IMR-90 (cell line): Measurements from ENCODE around the gene SPART. TPM values are rescaled to one million over a fixed set of nuclear protein-coding genes. Genes with fewer than 3 reads are reported as not detected.

ENCODE experiments used
- ATAC-seq: fragments of 200-7000 bp; cut with Tn5 transposase; 2 replicates; pipeline ENCODE4 v1.9.1; 2020; ENCODE audit warnings: low read depth, mild to moderate bottlenecking, moderate library complexity
- BruUV-seq: library from RNA; stranded (reverse); fragments of 400-500 nt; replicated peaks from 2 replicates; lab custom pipeline; 2021; lab: Mats Ljungman, UMichigan
- CTCF ChIA-PET: fragments of 300-600 bp; formaldehyde crosslinking; extraction: SDS; loops from one replicate; lab custom pipeline; 2021; ENCODE audit warnings: antibody characterized with exemption; lab: Yijun Ruan, JAX
- POLR2A ChIA-PET: fragments of 300-600 bp; sonication (Branson Sonifier 250); formaldehyde crosslinking; loops from one replicate; lab custom pipeline; 2022; ENCODE audit warnings: antibody characterized with exemption; ENCODE audit not compliant: unreplicated experiment; lab: Charles Lee
- DNase-seq: peaks from one replicate; pipeline ENCODE4 v3.0.0; 2013
- H2AFZ ChIP-seq: replicated peaks from 2 replicates; pipeline ENCODE3; 2013; ENCODE audit warnings: low read length, mild to moderate bottlenecking; ENCODE audit not compliant: poor library complexity
- H2AK5ac ChIP-seq: 2 replicates; pipeline ENCODE4 v1.6.1; 2013; ENCODE audit warnings: low read depth, low read length, inconsistent platforms
- H2AK9ac ChIP-seq: replicated peaks from 2 replicates; pipeline ENCODE3; 2013; ENCODE audit warnings: mild to moderate bottlenecking, low read depth, low read length, moderate library complexity; ENCODE audit not compliant: poor library complexity
- H2BK120ac ChIP-seq: 2 replicates; pipeline ENCODE4 v1.6.1; 2013; ENCODE audit warnings: low read depth, low read length, inconsistent platforms
- H2BK15ac ChIP-seq: 3 replicates; pipeline ENCODE4 v1.6.1; 2013; ENCODE audit warnings: low read depth, low read length, inconsistent platforms
- H2BK20ac ChIP-seq: 2 replicates; pipeline ENCODE4 v1.6.1; 2013; ENCODE audit warnings: low read depth, mild to moderate bottlenecking, inconsistent platforms, low read length, moderate library complexity
- H2BK5ac ChIP-seq: 2 replicates; pipeline ENCODE4 v1.6.1; 2013; ENCODE audit warnings: mild to moderate bottlenecking, low read depth, low read length, inconsistent platforms; ENCODE audit not compliant: poor library complexity, severe bottlenecking
- H3K14ac ChIP-seq: replicated peaks from 2 replicates; pipeline ENCODE4 v1.6.1; 2013; ENCODE audit warnings: low read depth, low read length, inconsistent platforms
- H3K18ac ChIP-seq: 2 replicates; pipeline ENCODE4 v1.6.1; 2013; ENCODE audit warnings: low read depth, low read length, control low read depth
- H3K23ac ChIP-seq: 2 replicates; pipeline ENCODE4 v1.6.1; 2013; ENCODE audit warnings: low read depth, low read length, inconsistent platforms
- H3K27ac ChIP-seq: 2 replicates; pipeline ENCODE4 v1.5.1; 2013; ENCODE audit warnings: mild to moderate bottlenecking, control low read depth, low read length; ENCODE audit not compliant: insufficient read depth
- H3K27me3 ChIP-seq: 2 replicates; pipeline ENCODE4 v1.6.1; 2013; ENCODE audit warnings: low read length; ENCODE audit not compliant: control insufficient read depth, insufficient read depth
- H3K36me3 ChIP-seq: 2 replicates; pipeline ENCODE4 v1.6.1; 2013; ENCODE audit warnings: low read length, mixed read lengths; ENCODE audit not compliant: control insufficient read depth, insufficient read depth
- H3K4ac ChIP-seq: 2 replicates; pipeline ENCODE4 v1.6.1; 2013; ENCODE audit warnings: low read depth, low read length, inconsistent platforms
- H3K4me1 ChIP-seq: 2 replicates; pipeline ENCODE4 v1.6.1; 2013; ENCODE audit warnings: low read length, mixed read lengths; ENCODE audit not compliant: control insufficient read depth, insufficient read depth
- H3K4me2 ChIP-seq: 2 replicates; pipeline ENCODE4 v1.6.1; 2013; ENCODE audit warnings: low read depth, mild to moderate bottlenecking, control low read depth, low read length, moderate library complexity
- H3K4me3 ChIP-seq: 2 replicates; pipeline ENCODE4 v1.5.1; 2013; ENCODE audit warnings: low read depth, mild to moderate bottlenecking, control low read depth, low read length, moderate library complexity; ENCODE audit not compliant: insufficient read depth
- H3K56ac ChIP-seq: 2 replicates; pipeline ENCODE4 v1.6.1; 2013; ENCODE audit warnings: low read length, inconsistent platforms; ENCODE audit not compliant: insufficient read depth; ENCODE audit errors: extremely low read depth
- H3K79me1 ChIP-seq, 2 experiments: 2 replicates each; pipeline ENCODE4 v1.6.1; 2013; ENCODE audit warnings: low read length in 2 of 2, inconsistent platforms in 1 of 2, low read depth in 1 of 2
- H3K9ac ChIP-seq: 2 replicates; pipeline ENCODE4 v1.6.1; 2013; ENCODE audit warnings: low read depth, low read length, control low read depth
- H3K9me1 ChIP-seq: 2 replicates; pipeline ENCODE4 v1.6.1; 2013; ENCODE audit warnings: low read length, inconsistent platforms; ENCODE audit not compliant: insufficient read depth
- H3K9me3 ChIP-seq: 2 replicates; pipeline ENCODE4 v1.6.1; 2013; ENCODE audit warnings: low read length; ENCODE audit not compliant: control insufficient read depth, insufficient read depth
- H4K20me1 ChIP-seq: 2 replicates; pipeline ENCODE4 v1.6.1; 2013; ENCODE audit warnings: low read length, inconsistent platforms; ENCODE audit not compliant: insufficient read depth
- H4K5ac ChIP-seq: 2 replicates; pipeline ENCODE4 v1.6.1; 2013; ENCODE audit warnings: mild to moderate bottlenecking, low read depth, low read length, control low read depth
- H4K8ac ChIP-seq, 2 experiments: 2 replicates each; pipeline ENCODE4 v1.6.1; 2013; ENCODE audit warnings: low read depth in 2 of 2, low read length in 2 of 2, control low read depth in 1 of 2, inconsistent platforms in 1 of 2
- H4K91ac ChIP-seq: 2 replicates; pipeline ENCODE4 v1.6.1; 2013; ENCODE audit warnings: low read depth, low read length, inconsistent platforms; ENCODE audit not compliant: insufficient read depth
- CEBPB ChIP-seq: IDR thresholded peaks from 2 replicates; pipeline ENCODE4 v1.6.1; 2012; ENCODE audit warnings: low read depth, low read length, improper control_type of control experiment
- MAFK ChIP-seq: IDR thresholded peaks from 2 replicates; pipeline ENCODE4 v1.6.1; 2012; ENCODE audit warnings: low read depth, low read length, improper control_type of control experiment
- MAZ ChIP-seq: IDR thresholded peaks from 2 replicates; pipeline ENCODE4 v1.6.1; 2012; ENCODE audit warnings: low read depth, mild to moderate bottlenecking, low read length, improper control_type of control experiment, moderate library complexity, borderline replicate concordance
- MXI1 ChIP-seq: IDR thresholded peaks from 2 replicates; pipeline ENCODE4 v1.6.1; 2012; ENCODE audit warnings: low read depth, mild to moderate bottlenecking, low read length, moderate library complexity, borderline replicate concordance
- WGBS, 2 experiments: methylation state at CpG; one replicate each; pipeline versions ENCODE4 v1.1.5 to v1.1.7; 2013; ENCODE audit warnings: missing lambda C conversion rate in 2 of 2; ENCODE audit not compliant: insufficient read length in 1 of 2; ENCODE audit errors: extremely low coverage in 2 of 2; 5-methylcytosine and 5-hydroxymethylcytosine counted together
- dilution Hi-C: fragments of 300-500 bp; cut with HindIII; formaldehyde crosslinking; loops from one replicate; pipeline ENCODE4 v1.14.3; 2018; ENCODE audit warnings: low sequenced_read_pairs; ENCODE audit not compliant: unreplicated experiment
- in situ Hi-C: fragments of 300-500 bp; cut with MboI; formaldehyde crosslinking; loops from 3 replicates; pipeline ENCODE4 v1.14.3; 2019; ENCODE audit warnings: low sequenced_read_pairs, inconsistent platforms, mixed read lengths
- intact Hi-C: fragments of 100-400 bp; cut with micrococcal nuclease; formaldehyde crosslinking; loops from 2 replicates; pipeline ENCODE4 v1.10.0; 2022
- polyA plus RNA-seq, 3 experiments: library from polyadenylated mRNA; depleted of rRNA; stranded (reverse); fragments of >200 nt; gene quantifications; 2 replicates each; pipeline ENCODE4 v1.2.3, GENCODE V29; 2012; ENCODE audit warnings: low replicate concordance in 1 of 3
- total RNA-seq: library from RNA; depleted of rRNA; stranded (reverse); fragments of >200 nt; gene quantifications from 2 replicates; pipeline ENCODE4 v1.2.3, GENCODE V29; 2012
- TF ChIP-seq, protein P1 (sequence below): fragments of 150-350 bp; IDR thresholded peaks from 2 replicates; pipeline ENCODE4 v1.6.1; 2016; ENCODE audit warnings: low read depth, mild to moderate bottlenecking, low read length, moderate library complexity, borderline replicate concordance

The SPART gene
- total and polyA plus RNA-seq, 2 of the 4 experiments (the other 2 are of a cell fraction): 43.8 to 110 TPM

DNA sequence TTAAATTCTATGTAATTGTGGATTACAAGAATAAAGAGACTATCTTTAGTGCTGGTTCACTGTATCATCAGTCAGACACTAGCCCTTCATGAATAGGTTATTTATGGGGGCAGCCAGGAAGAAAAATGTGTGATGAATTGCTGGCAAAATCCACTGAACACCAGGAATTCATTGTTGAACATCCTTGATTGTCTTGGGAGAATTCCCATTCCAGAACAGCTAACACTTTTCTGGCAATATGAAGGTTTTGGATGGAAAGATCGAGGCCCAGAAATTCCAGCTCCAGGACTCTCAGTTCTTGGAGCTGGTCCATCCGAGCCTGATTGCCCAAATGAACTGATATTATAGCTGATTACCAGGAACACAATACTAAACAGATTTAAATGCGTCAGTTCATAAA, 11.5 kb upstream of the SPART start:
- Histone ChIP-seq H2AK5ac (no peak overlapping the region), H2BK5ac (no peak overlapping the region), H3K9ac (no peak overlapping the region), H3K4me2 (no peak overlapping the region), H2BK15ac (no peak overlapping the region), H3K79me1 (no peaks in the 10 kb centered on the region), H3K36me3 (no peaks in the 10 kb centered on the region), H3K27ac (no peak overlapping the region), H2BK20ac (no peak overlapping the region), H3K18ac (no peak overlapping the region), H2BK120ac (no peak overlapping the region), H2AK9ac (no peak overlapping the region), H3K4me3 (no peak overlapping the region), H3K23ac (no peak overlapping the region), H4K20me1 (no peaks in the 10 kb centered on the region), H4K5ac (no peak overlapping the region), H3K9me3 (no peaks in the 10 kb centered on the region), H3K4me1 (peaks cover 6% of the 10 kb centered on the region), H3K14ac (no peak overlapping the region), H2AFZ (no peak overlapping the region), H3K56ac (no peak overlapping the region), H3K9me1 (0 out of 2 replicates have a peak, but pooled peaks cover under 1% of the 10 kb centered on the region), H3K4ac (no peak overlapping the region), H4K8ac (no peak overlapping the region), H4K91ac (no peak overlapping the region), H3K27me3 (no peaks in the 10 kb centered on the region)
- WGBS, 2 experiments: no CpG with 5 or more reads among the region's 3 CpGs
- no TSS peak for BruUV-seq
- dilution Hi-C loops (no loop called here), intact Hi-C loops (no loop called here), in situ Hi-C loops (no loop called here)
- POLR2A ChIA-PET: no interaction called here
- TF ChIP-seq MXI1 (no peak), MAZ (no peak), CEBPB (no peak), MAFK (no peak)
- TF ChIP-seq, protein P1, sequence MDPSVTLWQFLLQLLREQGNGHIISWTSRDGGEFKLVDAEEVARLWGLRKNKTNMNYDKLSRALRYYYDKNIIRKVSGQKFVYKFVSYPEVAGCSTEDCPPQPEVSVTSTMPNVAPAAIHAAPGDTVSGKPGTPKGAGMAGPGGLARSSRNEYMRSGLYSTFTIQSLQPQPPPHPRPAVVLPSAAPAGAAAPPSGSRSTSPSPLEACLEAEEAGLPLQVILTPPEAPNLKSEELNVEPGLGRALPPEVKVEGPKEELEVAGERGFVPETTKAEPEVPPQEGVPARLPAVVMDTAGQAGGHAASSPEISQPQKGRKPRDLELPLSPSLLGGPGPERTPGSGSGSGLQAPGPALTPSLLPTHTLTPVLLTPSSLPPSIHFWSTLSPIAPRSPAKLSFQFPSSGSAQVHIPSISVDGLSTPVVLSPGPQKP: no peak
- ATAC-seq (no peak), DNase-seq (no peak)
- CTCF ChIA-PET: no interaction called here
